Left lung (tissue), 10 donors: ENCODE data around the gene PPFIBP2. TPM values are rescaled to one million over a fixed set of nuclear protein-coding genes. Genes with fewer than 3 reads are reported as not detected.

Source experiments
- ATAC-seq: fragments of 200-7000 bp; cut with Tn5 transposase; one replicate; pipeline ENCODE4 v1.9.1; 2020; ENCODE audit warnings: moderate library complexity
- DNase-seq, 4 donors: peaks; one replicate each; pipeline ENCODE4 v3.0.0-alpha.2; 2013 to 2020
- H3K27ac ChIP-seq, 2 donors: fragments of 200-600 bp; sonication (generic) in 1 of 2; one replicate each; pipeline versions ENCODE4 v1.5.0 to v1.8.0; 2020 to 2021
- H3K27me3 ChIP-seq, 2 donors: fragments of 200-600 bp; sonication (generic) in 1 of 2; one replicate each; pipeline versions ENCODE4 v1.5.0 to v1.8.0; 2020 to 2021
- H3K36me3 ChIP-seq, 2 donors: fragments of 200-600 bp; sonication (generic) in 1 of 2; one replicate each; pipeline versions ENCODE4 v1.5.0 to v1.8.0; 2020 to 2021
- H3K4me1 ChIP-seq, 2 donors: fragments of 200-600 bp; one replicate each; pipeline ENCODE4 v1.8.0; 2021
- H3K4me3 ChIP-seq, 2 donors: fragments of 200-600 bp; sonication (generic) in 1 of 2; one replicate each; pipeline versions ENCODE4 v1.5.0 to v1.8.0; 2020 to 2021; ENCODE audit warnings: mild to moderate bottlenecking in 1 of 2
- H3K9me3 ChIP-seq, 2 donors: fragments of 200-600 bp; sonication (generic) in 1 of 2; one replicate each; pipeline versions ENCODE4 v1.5.0 to v1.8.0; 2020 to 2021
- CTCF ChIP-seq, 2 donors: fragments of 200-600 bp; sonication (generic) in 1 of 2; IDR thresholded peaks; one replicate each; pipeline versions ENCODE4 v1.5.0 to v1.8.0; 2021; ENCODE audit warnings: antibody characterized with exemption in 2 of 2
- intact Hi-C, 2 donors: fragments of 100-400 bp; cut with DNase I; formaldehyde crosslinking; loops; one replicate each; pipeline versions ENCODE4 v1.11.2 to v1.14.2; 2022
- polyA plus RNA-seq, 6 donors: library from polyadenylated mRNA; unstranded; fragments of 120-200 nt; gene quantifications; one replicate each; pipeline ENCODE4 v1.2.1, GENCODE V29; 2013; ENCODE audit not compliant: insufficient read length in 6 of 6
- total RNA-seq, 2 donors: library from RNA; stranded (reverse); fragmentation: NEBNext Ultra II Directional; extraction: Animal tissue kit (Norgen Biotek cat#: 25700); gene quantifications; one replicate each; pipeline ENCODE4 v1.2.1, GENCODE V29; 2021
- donor health status: DM: no; HTN: yes; CAD: no.
- donor health status: DM: no; HTN: no; CAD: no.

PPFIBP2 gene
- total and polyA plus RNA-seq, 8 donors, result 18.7 to 48.7 (median 37.3) TPM

- no peak for TF ChIP-seq CTCF (IDR thresholded peaks at IDR 0.05)
- Histone ChIP-seq H3K27ac (no peak overlapping the region), H3K36me3 (no peaks in the 10 kb centered on the region), H3K4me1 (peaks cover 5 to 33% of the 10 kb centered on the region in 2 donors), H3K4me3 (no peak overlapping the region), H3K27me3 (peaks cover 0 to 7% of the 10 kb centered on the region in 2 donors), H3K9me3 (no peaks in the 10 kb centered on the region)
- intact Hi-C loops, result no loop called here
- DNase-seq (no peak), ATAC-seq (no peak)
These were observed 68.7 kb downstream of the PPFIBP2 start for GRCh38 chr11:7582338-7582985.

GRCh38 chr11:7583248-7583647 lies 69.4 kb downstream of the PPFIBP2 start:
- intact Hi-C loops, result no loop called here
- no peak overlapping the region for H3K4me3 ChIP-seq
- H3K27ac ChIP-seq, result no peak overlapping the region
- peaks cover 4 to 25% of the 10 kb centered on the region in 2 donors for H3K4me1 ChIP-seq
- ATAC-seq, result no peak
- H3K27me3 ChIP-seq, result peaks cover 0 to 7% of the 10 kb centered on the region in 2 donors
- TF ChIP-seq CTCF (IDR thresholded peaks at IDR 0.05), result no peak
- H3K9me3 ChIP-seq, result no peaks in the 10 kb centered on the region
- no peaks in the 10 kb centered on the region for H3K36me3 ChIP-seq
- DNase-seq, result no peak

GRCh38 chr11:7584910-7585309 lies 71.1 kb downstream of the PPFIBP2 start:
- H3K4me3 ChIP-seq, result no peak overlapping the region
- intact Hi-C loops, result no loop called here
- H3K27me3 ChIP-seq, result no peaks in the 10 kb centered on the region
- DNase-seq, result no peak
- TF ChIP-seq CTCF (IDR thresholded peaks at IDR 0.05), result no peak
- no peak for ATAC-seq
- H3K9me3 ChIP-seq, result no peaks in the 10 kb centered on the region
- H3K27ac ChIP-seq, result no peak overlapping the region
- peaks cover 0 to 9% of the 10 kb centered on the region in 2 donors for H3K4me1 ChIP-seq
- H3K36me3 ChIP-seq, result no peaks in the 10 kb centered on the region

- H3K9me3 ChIP-seq, result no peaks in the 10 kb centered on the region
- no peaks in the 10 kb centered on the region for H3K36me3 ChIP-seq
- DNase-seq, result no peak
- no peak for TF ChIP-seq CTCF (IDR thresholded peaks at IDR 0.05)
- H3K4me3 ChIP-seq, result no peak overlapping the region
- H3K4me1 ChIP-seq, result peaks cover 0 to 2% of the 10 kb centered on the region in 2 donors
- no peak overlapping the region for H3K27ac ChIP-seq
- intact Hi-C loops, result no loop called here
- no peak for ATAC-seq
- H3K27me3 ChIP-seq, result no peaks in the 10 kb centered on the region
These were observed 72.0 kb downstream of the PPFIBP2 start for GRCh38 chr11:7585816-7586215.

- H3K27me3 ChIP-seq, result no peaks in the 10 kb centered on the region
- TF ChIP-seq CTCF (IDR thresholded peaks at IDR 0.05), result no peak
- H3K9me3 ChIP-seq, result no peaks in the 10 kb centered on the region
- H3K4me3 ChIP-seq, result no peak overlapping the region
- no peak overlapping the region for H3K27ac ChIP-seq
- no peak for ATAC-seq
- no peak for DNase-seq
- intact Hi-C loops, result no loop called here
- no peaks in the 10 kb centered on the region for H3K4me1 ChIP-seq
- no peaks in the 10 kb centered on the region for H3K36me3 ChIP-seq
These were observed 72.6 kb downstream of the PPFIBP2 start for GRCh38 chr11:7586376-7586775.
